GM04504 (cell line): Measurements from ENCODE around the gene FAM120B.
"Not testable (repeated sequence)": the region's sequence is repeated elsewhere in the genome, so short reads cannot be mapped to it uniquely, and the experiment has no call there.

ENCODE experiments used
- DNase-seq: peaks from one replicate; pipeline ENCODE4 v3.0.0-alpha.2; 2012; ENCODE audit warnings: low read depth

FAM120B gene

DNA sequence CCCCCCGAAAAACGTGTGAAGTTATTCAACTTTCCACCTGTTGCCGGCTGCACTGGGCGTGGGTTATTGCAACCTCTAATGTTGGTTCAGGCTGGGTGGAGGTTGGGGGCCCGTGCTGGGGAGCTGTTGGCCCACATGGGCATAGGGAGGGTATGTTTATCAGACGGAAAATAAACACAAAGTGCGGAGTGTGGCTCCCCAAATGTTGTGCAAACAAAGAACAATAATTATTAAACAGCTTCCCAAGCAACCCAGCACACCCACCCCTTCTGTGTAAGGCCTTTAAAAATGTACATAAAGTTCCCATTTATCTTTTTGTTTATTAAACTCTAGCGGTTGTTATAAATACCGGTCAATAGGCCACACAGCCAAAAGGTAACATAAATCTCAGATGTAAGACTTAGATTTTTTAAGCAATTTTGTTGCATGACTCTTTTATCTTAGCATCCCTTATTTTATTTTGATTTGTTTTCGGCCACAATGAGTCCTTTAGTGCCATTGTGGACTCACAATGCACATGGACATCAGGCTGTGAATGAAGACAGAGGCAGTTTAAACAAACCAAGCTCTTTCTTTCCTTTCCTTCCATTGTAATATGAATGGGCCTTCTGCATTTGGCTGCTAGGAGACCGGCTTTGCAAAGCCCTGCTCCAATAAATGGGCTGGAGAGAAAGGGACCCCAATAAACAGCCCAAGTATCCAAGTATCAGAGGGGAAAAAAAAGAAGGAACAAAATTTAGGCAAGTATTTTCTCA lies 8.8 kb upstream of the FAM120B start:
- no peak for DNase-seq

DNA sequence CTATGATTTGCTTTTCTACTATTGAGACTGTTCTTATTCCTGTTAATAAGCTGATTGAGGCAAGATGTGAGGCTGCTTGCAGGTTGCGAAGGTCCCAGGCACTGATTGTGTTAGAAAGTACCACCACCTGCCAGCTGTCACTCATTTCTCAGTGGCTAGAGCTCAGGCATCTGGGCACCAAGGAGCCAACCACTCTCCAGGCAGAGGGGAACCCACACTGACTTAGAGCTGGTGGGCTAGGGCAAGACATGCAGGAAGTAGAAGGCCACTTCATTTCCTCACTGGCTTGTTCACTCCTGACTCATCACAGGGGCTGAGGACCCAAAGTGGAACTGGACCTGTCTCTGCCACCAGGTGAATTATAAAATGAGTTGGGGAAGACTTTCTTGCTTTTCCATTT lies 7.9 kb upstream of the FAM120B start:
- no peak for DNase-seq

DNA sequence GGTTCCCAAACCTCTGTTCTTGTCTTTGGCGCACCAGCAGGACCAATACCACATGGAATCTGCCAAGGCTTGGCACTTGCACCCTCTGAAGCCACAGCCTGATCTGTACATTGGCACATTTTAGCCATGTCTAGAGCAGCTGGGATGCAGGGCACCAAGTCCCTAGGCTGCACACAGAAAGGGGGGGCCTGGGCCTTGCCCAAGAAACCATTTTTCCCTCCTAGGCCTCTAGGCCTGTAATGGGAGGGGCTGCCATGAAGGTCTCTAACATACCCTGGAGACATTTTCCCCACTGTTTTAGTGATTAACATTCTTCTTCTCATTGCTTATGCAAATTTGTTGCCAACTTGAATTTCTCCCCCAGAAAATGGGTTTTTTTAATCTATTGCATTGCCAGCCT lies 5.4 kb upstream of the FAM120B start:
- DNase-seq, result no peak

DNA sequence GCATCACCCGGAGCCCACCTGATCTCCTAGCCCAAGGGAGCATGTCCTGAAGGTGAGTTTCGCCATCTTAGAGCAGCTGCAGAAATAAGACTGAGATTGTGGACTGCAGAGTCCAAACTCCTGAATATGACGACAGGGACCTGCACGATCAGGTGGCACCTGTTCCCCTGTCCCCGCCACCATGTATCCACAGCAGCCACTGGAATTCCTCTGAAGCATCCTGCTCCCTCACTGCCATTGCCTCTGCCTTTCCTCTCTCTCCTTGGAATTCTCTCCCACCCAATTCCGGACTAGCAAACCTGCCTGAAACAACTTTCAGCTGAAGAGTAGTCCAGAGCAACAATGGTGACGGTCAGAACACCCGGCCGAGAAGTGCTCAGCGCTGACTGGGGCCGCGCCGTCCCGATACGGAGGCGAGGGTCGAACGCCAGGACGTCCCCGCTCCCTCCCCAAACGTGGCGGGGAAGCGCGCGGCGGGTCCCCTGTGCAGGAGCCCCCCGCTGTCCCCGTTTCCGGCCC lies 694 bp upstream of the FAM120B start:
- DNase-seq, result no peak

DNA sequence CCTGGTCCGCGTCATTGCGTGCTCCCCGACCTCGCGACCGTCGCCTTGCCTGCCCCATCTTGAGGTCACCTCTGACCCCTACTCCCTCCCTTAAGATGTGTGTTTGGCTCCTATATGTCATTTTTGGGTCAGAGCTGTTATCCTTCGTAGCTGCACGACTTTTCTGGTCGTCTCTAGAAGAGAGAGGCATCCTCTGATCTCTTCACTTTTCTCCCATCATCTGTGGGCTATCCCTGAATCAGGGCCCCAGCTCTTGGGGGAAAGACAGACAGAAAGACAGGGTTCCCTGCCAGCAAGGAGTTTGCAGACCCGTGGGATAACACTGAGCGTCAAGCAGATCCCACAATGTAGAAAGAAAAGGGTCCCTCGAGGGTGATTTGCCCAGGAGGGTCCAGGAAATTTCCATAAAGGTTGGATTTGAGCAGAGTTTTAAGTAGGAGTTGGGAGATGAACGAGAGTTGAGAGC lies 555 bp downstream of the FAM120B start:
- no peak for DNase-seq

DNA sequence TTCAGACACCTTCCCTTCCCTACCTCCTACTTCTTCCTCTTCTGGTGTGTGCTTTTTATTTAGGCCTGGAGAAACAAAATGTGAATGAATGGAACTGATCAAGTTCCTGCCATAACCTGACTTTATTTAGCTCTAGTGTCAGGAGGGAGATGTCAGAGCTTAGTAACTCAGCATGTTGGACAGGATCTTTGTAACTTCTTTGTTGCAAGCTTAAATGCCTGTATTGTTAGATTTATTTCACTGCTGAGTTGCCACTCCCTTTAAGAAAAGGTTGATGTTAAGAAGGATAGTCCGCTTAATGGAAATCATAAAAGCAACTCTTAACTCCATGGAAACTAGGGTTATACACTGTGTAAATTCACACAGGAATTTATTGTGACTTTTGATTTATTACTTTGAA lies 2.2 kb downstream of the FAM120B start:
- DNase-seq, result no peak

DNA sequence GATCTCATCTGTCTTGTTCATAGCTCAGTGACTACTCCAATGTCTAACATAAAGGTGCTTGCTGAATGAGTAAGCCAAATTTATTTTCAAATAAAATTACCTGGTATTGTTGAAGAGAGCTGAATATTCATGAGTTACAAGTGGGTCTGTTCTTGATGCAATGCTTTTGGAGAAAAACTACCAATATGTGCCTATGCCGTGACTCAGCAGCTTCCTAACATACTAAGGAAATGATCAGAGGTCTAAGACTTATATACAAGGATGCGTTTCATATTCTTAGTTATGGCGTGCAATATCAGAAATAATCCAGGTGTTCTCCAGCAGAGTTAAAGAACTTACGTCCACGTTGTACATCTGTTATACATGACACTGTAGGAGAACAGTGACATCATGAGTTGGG lies 5.1 kb downstream of the FAM120B start:
- DNase-seq, result no peak

DNA sequence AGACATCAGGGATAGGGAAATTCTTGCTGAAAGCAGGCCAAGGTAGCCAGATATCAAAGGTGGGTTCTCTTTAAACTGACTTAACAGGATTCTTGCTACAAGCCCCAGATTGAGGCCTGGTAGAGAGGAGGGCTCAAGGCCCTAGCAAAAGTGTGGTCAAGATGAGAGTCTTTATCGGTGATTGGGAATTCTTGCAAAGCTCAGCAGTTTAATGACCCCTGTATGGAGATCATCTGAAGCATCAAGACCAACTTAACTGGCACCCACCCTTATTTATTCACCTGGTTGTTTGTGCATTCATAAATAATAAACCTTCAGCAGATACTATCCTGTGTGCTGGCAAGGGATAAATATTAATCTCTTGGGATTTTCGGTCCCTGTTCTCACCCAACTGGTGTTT lies 6.3 kb downstream of the FAM120B start:
- no peak for DNase-seq

DNA sequence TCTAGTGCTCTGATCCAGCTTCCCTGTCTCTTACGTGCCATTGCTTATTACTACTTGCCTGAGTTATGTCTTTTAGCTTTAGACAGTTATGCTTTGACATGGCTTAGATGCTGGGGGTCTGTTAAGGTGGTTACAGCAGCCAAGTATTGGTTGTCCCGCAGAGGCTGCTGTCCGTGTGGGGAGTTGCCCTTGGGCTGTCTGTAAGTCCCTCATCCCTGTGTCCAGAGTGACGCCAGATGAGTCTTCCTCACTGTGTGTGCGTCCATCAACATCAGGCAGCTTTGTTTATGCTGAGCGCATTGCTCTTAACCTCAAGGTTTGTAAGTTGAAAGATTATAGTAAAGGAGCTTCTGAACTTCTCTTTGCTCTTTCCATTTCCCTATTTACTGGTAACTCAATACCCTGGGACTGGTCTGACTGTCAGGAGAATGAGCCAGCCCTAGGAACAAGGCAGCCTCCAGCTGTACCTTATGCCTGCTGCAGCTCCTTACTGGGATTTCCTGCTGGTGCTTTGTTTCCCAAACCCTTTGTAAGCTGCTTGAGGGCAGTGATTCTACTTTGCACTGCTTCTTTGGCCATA lies 7.2 kb downstream of the FAM120B start:
- DNase-seq, result no peak

DNA sequence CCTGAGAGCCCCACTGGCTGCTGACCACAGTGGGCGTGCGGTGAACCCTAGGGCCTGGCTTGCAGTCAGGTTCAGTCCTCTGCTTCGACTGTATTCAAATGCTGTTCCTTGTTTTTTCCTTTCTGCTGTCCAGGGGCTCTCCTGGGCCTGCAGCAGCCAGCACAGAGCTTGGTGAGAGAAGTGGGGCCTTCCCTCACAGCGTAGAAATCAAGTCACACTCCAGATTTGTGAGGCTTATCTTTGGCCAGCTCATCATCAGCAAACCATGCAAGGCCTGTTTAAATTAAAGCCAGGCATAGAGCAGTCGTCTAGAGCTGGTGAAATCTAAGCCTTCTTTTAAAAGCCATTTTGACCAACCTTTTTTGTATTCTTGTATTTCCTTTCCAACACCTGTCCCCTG lies 8.4 kb downstream of the FAM120B start:
- no peak for DNase-seq

DNA sequence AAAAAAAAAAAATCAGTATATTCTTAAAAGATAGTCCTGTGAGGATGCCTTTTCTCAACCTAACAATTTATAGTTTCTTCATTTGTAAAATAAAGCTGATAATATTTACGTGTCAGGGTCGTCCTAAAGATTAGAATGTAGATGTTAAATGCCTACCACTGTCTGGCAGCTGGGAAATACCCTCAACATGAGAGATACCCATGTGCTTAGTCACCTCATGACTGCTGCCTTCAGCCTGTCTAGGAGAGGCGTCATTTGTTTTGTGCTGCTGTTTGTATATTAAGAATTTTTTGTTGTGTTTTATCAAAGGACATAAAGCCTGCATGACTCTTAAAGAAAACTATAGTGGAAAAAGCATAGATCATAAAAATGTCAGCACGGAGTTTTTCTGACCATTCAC lies 9.5 kb downstream of the FAM120B start:
- DNase-seq, result no peak

DNA sequence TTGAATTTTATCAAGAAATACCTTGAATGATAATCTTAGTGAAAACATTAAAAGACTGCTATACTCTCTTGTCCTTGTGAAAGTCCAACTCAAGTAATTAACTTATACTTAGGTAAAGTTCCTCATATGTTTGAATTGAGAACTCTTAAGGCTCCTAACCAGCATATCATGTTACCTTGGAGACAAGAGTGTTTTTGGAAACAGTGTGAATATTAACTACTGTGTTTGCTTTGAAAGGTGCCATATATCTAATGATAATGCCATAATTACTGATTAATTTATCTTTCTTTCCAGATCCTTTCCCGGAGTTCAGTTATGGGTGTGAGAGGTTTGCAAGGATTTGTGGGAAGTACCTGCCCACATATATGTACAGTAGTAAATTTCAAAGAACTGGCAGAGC lies 10.5 kb downstream of the FAM120B start:
- DNase-seq, result no peak

DNA sequence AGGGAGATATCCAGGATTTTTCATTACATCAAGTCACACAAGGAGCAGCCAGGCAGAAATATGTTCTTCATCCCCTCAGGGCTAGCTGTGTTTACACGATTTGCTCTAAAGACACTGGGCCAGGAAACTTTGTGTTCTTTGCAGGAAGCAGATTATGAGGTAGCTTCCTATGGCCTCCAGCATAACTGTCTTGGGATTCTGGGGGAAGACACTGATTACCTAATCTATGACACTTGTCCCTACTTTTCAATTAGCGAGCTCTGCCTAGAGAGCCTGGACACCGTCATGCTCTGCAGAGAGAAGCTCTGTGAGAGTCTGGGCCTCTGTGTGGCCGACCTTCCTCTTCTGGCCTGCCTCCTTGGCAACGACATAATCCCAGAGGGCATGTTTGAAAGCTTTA lies 11.2 kb downstream of the FAM120B start:
- DNase-seq, result no peak

DNA sequence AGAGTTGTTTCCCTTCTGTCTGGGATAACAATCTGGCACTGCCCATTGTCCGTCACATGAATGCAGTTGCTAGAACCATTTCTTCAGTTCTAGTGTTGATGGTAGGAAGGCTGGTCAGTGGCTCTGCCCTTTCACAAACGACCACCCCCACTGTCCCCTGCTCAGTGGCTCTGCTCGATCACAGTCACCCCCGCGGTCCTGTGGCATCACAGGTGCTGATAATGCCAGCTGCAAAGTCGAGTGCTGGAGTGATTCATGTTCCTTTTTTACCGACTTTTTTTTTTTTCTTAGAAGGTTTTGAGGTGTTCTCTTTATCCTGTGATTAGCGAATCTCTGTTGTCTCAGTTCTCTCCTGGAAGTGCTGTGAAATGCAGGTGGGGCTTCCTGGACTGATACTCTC lies 22.8 kb downstream of the FAM120B start:
- no peak for DNase-seq

DNA sequence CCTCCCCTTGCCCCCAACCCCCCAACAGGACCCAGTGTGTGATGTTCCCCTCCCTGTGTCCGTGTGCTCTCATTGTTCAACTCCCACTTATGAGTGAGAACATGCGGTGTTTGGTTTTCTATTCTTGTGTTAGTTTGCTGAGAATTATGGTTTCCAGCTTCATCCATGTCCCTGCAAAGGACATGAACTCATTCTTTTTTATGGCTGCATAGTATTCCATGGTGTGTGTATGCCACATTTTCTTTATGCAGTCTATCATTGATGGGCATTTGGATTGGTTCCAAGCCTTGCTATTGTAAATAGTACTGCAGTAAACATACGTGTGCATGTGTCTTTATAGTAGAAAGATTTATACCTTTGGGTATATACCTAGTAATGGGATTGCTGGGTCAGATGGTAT lies 28.6 kb downstream of the FAM120B start:
- not testable (repeated sequence) for DNase-seq

DNA sequence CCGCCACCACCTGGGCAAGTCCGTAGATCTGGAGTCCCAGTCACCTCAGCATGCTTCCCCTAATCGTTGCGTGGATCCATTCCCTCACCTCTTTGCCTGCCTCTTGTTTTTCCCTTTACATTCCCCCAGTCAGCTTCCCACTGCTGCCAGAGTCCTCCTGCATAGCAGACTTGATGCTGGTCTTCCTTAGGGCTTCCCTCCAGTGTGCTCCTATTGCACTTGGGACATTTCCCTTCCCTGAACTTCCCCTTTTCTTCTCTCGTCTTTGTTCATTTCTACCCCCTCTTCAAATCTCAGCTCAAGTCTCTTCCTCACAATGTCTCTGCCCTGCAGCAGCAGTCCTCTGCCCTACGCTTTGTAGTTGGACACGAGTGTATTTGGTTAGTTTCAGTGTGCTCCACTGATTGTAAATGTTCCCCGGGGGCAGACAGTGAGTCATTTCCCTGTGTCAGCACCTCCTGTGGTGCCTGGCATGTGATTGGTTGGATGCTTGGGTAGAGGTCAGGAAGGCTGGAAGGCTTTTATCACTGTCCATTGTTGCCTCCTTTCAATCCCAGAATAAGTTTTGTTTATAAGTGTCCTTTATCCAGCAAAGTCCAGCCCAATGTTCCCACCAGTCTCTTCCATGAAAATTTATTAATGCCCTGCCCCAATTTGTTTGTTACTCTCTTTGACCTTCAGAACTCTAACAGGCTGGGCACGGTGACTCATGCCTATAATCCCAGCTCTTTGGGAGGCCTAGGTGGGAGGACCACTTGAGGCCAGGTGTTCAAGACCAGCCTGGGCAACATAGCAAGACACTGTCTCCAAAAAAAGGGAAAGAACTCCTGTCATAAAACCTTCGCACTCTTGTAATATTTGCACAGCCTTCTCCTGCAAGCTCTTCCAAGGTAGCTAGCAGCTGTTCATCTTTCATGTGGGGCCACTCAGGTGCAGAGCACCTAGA lies 38.3 kb downstream of the FAM120B start:
- peak; percentile 44 for DNase-seq

DNA sequence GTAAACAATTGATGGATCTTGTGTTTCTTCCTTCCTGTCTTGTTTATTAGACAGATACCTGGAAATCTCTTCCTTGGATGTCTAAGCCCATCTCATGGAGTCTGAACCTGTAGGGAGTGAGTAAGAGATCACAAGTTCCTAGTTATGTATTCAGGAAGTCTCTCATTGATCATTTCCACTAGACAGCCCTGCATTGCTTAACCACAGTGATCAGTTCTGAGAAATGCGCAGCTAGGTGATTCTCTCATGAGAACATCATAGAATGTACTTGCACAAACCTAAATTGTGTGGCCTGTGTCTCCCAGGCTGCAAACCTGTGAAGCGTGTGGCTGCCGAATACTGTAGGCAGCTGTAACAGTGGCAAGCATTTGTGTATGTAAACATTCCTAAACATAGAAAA lies 39.1 kb downstream of the FAM120B start:
- DNase-seq, result no peak

DNA sequence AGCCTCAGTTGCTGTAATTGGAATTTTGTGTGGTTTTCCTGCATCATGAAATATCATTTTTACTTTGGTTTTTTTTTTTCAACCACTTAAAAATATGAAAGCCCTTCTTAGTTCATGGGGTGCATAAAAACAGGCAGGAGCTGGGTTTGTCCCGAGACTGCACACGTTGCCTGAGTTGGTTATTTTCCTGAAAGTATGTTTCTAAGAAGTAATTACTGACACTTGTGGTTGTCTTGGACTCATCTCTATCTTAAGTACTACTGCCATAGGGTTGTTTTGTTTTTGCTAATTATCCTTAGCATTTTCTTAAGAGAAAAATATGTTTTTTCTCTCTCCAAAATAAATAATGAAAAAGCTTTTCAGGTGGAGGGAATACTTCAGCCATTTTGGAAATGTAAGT lies 40.1 kb downstream of the FAM120B start:
- no peak for DNase-seq

DNA sequence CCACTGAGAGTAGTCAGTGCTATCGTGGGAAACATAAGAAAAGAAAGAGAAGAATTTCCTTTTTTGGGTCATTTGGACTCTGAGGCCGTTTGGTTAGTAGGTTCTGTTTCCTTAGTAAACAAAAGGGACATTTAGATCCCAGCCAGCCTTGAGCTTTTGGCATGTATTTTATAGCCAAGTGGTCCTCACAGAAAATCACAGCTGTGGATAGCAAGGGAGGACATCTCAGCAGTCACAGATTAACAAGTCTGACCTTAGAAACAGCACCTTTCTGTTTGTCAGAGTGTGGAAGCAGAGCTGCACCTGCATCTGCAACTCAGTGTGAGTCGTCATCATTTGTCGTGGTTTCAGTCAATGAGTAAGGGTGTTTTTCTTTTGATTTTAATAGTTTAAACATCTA lies 40.5 kb downstream of the FAM120B start:
- no peak for DNase-seq

DNA sequence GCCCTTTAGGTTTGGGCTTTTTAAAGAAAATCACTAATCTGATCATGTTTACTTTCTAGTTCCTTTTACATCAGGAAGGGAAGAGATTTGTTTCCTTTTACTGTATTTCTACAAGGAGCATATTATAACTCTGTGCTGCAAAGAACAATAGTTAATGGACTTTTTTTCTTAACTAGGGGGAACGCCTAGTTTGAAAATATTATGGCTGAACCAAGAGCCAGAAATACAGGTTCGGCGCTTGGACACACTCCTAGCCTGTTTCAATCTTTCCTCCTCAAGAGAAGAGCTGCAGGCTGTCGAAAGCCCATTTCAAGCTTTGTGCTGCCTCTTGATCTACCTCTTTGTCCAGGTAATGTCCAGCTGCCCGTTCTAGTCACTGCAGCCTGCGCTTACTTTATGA lies 41.4 kb downstream of the FAM120B start:
- DNase-seq, result no peak

DNA sequence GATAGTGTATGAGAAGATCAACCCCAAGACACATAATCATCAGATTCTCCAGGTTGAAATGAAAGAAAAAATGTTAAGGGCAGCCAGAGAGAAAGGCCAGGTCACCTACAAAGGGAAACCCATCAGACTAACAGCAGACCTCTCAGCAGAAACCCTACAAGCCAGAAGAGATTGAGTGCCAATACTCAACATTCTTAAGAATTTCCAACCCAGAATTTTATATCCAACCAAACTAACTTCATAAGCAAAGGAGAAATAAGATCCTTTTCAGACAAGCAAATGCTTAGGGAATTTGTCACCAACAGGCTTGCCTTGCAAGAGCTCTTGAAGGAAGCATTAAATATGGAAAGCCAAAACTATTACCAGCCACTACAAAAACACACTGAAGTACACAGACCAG lies 44.9 kb downstream of the FAM120B start:
- DNase-seq, result not testable (repeated sequence)

DNA sequence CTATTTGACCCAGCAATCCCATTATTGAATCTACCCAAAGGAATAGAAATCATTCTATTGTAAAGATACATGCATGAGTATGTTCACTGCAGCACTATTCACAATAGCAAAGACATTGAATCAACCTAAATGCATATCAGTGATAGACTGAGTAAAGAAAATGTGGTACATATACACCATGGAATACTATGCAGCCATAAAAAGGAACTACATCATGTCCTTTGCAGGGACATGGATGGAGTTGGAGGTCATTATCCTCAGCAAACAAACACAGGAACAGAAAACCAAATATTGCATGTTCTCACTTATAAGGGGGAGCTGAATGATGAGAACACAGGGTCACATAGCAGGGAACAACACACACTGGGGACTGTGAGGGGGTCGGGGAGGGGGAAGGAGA lies 48.6 kb downstream of the FAM120B start:
- not testable (repeated sequence) for DNase-seq

DNA sequence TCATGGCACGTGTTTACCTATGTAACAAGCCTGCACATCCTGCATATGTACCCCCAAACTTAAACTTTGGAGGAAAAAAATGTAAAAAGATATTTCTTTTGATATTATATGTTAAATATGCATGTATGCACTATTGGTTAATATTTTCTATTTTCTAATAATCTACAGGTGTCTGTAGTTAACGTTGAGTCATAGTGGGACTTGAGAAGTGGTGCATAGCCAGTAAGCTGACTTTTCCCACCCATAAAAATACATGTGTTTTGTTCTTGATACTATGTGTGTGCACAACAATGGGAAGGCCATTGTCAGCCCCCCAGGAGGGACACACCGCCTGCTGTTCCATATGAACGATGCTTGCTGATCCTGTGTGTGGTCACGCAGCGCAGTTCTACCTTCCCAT lies 49.1 kb downstream of the FAM120B start:
- no peak for DNase-seq
